Parathyroid adenoma (tissue), 2 donors: ENCODE measurements around the gene FBP1.

Source experiments
- H2AFZ ChIP-seq: fragments of 300-600 bp; sonication (generic); one replicate; pipeline ENCODE4 v1.7.0; 2017; ENCODE audit warnings: antibody characterized with exemption, mild to moderate bottlenecking
- H3K27ac ChIP-seq: fragments of 300-600 bp; sonication (generic); one replicate; pipeline ENCODE4 v1.7.0; 2017
- H3K27me3 ChIP-seq: fragments of 300-600 bp; sonication (generic); one replicate; pipeline ENCODE4 v1.7.0; 2017; ENCODE audit warnings: low read length; ENCODE audit not compliant: control insufficient read depth, insufficient read depth
- H3K36me3 ChIP-seq: fragments of 300-600 bp; sonication (generic); one replicate; pipeline ENCODE4 v1.7.0; 2017; ENCODE audit warnings: low read length; ENCODE audit not compliant: control insufficient read depth, insufficient read depth
- H3K4me1 ChIP-seq: fragments of 300-600 bp; sonication (generic); one replicate; pipeline ENCODE4 v1.7.0; 2017; ENCODE audit warnings: control low read depth
- H3K4me2 ChIP-seq: fragments of 300-600 bp; sonication (generic); one replicate; pipeline ENCODE4 v1.7.0; 2017; ENCODE audit warnings: low read length
- H3K4me3 ChIP-seq: fragments of 300-600 bp; sonication (generic); one replicate; pipeline ENCODE4 v1.7.0; 2017; ENCODE audit warnings: low read depth, low read length
- H3K79me2 ChIP-seq: fragments of 300-600 bp; sonication (generic); one replicate; pipeline ENCODE4 v1.7.0; 2017; ENCODE audit warnings: control low read depth
- H3K9ac ChIP-seq: fragments of 300-600 bp; sonication (generic); one replicate; pipeline ENCODE4 v1.7.0; 2017; ENCODE audit warnings: mild to moderate bottlenecking
- H3K9me3 ChIP-seq: fragments of 300-600 bp; sonication (generic); one replicate; pipeline ENCODE4 v1.7.0; 2017; ENCODE audit warnings: low read length; ENCODE audit not compliant: control insufficient read depth
- CTCF ChIP-seq: fragments of 300-600 bp; sonication (generic); IDR thresholded peaks from one replicate; pipeline ENCODE4 v1.7.0; 2017; ENCODE audit warnings: antibody characterized with exemption, mild to moderate bottlenecking
- donor health status: primary hyperparathyroidism.

Gene FBP1

GRCh38 chr9:94560237-94560636 is 79.1 kb downstream of the FBP1 start:
- no peaks in the 10 kb centered on the region for H3K9me3 ChIP-seq
- H3K9ac ChIP-seq, result no peak overlapping the region
- no peaks in the 10 kb centered on the region for H3K79me2 ChIP-seq
- no peaks in the 10 kb centered on the region for H3K27me3 ChIP-seq
- H3K4me3 ChIP-seq, result no peak overlapping the region
- no peaks in the 10 kb centered on the region for H3K36me3 ChIP-seq
- H2AFZ ChIP-seq, result no peak overlapping the region
- peak overlapping the region; percentile 89 for H3K27ac ChIP-seq
- H3K4me2 ChIP-seq, result peak overlapping the region; percentile 9
- no peak for TF ChIP-seq CTCF
- H3K4me1 ChIP-seq, result peaks cover 20% of the 10 kb centered on the region

DNA sequence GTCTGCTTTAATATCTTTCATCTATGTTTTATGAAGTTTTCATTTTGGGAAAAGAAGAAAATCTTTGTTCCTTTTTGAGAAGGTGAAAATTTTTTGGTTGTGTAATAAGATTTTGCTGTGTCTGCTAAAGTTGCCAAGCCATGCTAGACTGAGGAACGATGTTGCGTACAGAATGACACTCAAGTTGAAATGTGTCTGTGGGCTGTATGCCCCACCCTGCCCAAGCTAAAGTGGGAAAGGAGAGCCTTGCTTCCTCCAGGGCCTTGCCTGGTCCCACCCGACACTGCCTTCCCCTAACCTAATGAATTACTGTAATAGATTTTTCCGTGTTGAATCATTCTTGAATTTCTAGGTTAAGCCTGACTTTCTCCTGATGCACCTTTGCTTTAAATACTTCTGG is 81.9 kb downstream of the FBP1 start:
- H3K27me3 ChIP-seq, result no peaks in the 10 kb centered on the region
- peak overlapping the region; percentile 55 for H3K27ac ChIP-seq
- no peak overlapping the region for H2AFZ ChIP-seq
- no peaks in the 10 kb centered on the region for H3K36me3 ChIP-seq
- peaks cover 20% of the 10 kb centered on the region for H3K4me1 ChIP-seq
- no peak overlapping the region for H3K9ac ChIP-seq
- H3K4me3 ChIP-seq, result no peak overlapping the region
- H3K4me2 ChIP-seq, result no peak overlapping the region
- H3K9me3 ChIP-seq, result no peaks in the 10 kb centered on the region
- no peaks in the 10 kb centered on the region for H3K79me2 ChIP-seq
- no peak for TF ChIP-seq CTCF

DNA sequence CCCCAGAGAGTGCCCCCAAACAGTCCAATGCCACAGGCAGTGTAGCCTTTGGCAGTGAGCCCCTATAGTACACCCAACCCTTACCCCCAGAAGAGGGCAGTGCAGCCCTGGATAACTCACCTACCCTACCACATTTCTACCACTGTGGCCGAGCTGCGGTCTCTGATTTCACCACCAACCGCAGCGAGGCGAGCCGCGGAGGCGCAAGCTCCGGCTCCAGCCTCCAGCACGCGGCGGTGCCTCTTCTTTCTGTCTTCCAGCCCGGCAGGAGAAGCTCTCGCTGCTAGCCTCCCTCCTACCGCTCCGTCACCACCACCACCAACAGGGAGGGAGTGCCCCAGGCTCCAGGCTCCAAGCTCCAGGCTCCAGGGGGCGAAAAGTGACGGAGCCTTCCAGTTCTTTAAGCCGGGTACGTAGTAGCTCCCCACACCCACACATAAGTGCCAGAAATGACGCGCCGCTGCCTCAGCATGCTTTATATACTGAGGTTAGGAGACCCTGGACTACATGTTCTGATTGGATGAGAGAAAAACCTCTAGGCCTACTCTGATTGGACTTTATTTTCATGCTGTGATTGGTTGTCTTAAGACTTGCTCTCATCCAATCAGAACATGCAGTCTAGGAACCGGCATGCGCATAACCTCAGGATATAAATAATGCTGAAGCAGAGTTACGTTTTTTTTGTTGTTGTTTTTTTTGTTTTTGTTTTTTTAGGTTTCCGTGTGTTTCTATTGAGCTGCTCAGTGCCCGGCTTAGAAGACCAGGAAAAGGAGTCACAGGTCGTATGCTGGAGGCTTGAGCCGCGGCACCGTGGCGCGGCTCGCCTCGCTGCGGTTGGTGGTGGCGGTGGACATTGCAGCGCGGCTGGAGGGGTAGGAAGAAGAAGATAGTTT is 84.6 kb downstream of the FBP1 start, which contains the start of gene PCAT7:
Gene PCAT7, plus strand, starts transcription at position 645 of the 893 bp plus-strand sequence.
- H3K4me2 ChIP-seq, result peak within 1 kb of the TSS; percentile 78
- H3K27ac ChIP-seq, result no peak within 1 kb of the TSS
- H3K36me3 ChIP-seq, result no peaks in the 10 kb centered on the region
- peaks cover 11% of the 10 kb centered on the region for H3K4me1 ChIP-seq
- no peaks in the 10 kb centered on the region for H3K27me3 ChIP-seq
- peak within 1 kb of the TSS; percentile 49 for H3K4me3 ChIP-seq
- H3K9ac ChIP-seq, result no peak within 1 kb of the TSS
- no peak within 1 kb of the TSS for H2AFZ ChIP-seq
- H3K9me3 ChIP-seq, result no peaks in the 10 kb centered on the region
- peak; percentile 4 for TF ChIP-seq CTCF
- no peaks in the 10 kb centered on the region for H3K79me2 ChIP-seq

DNA sequence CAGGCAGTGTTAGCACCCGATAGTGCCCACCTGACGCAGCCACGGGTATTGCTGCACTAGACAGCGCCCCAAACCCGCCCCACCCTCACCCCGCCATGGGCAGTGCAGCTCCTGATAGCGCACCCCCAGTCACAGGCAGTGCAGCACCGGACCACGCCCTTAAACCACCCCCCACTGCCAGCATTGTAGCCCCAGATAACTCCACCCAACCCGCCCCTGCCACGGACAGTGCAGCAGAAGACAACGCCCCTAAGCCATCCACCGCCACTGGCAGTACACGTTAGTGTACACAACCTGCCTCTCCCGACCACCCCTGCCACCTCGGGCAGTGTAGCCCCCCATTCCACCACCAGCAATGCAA is 85.3 kb downstream of the FBP1 start:
- TF ChIP-seq CTCF, result no peak
- H3K4me3 ChIP-seq, result no peak overlapping the region
- no peaks in the 10 kb centered on the region for H3K36me3 ChIP-seq
- no peaks in the 10 kb centered on the region for H3K79me2 ChIP-seq
- H2AFZ ChIP-seq, result no peak overlapping the region
- H3K27ac ChIP-seq, result no peak overlapping the region
- no peaks in the 10 kb centered on the region for H3K27me3 ChIP-seq
- no peak overlapping the region for H3K9ac ChIP-seq
- H3K4me2 ChIP-seq, result peak overlapping the region; percentile 78
- peaks cover 7% of the 10 kb centered on the region for H3K4me1 ChIP-seq
- H3K9me3 ChIP-seq, result no peaks in the 10 kb centered on the region
